Lung (tissue), 12 donors: ENCODE data around the gene UAP1L1. TPM values are rescaled to one million over a fixed set of nuclear protein-coding genes. Genes with fewer than 3 reads are reported as not detected.

Experiments
- ATAC-seq: fragments of 200-7000 bp; cut with Tn5 transposase; one replicate; pipeline ENCODE4 v1.9.1; 2020; ENCODE audit warnings: moderate number of reproducible peaks; ENCODE audit not compliant: insufficient read depth, low FRiP score
- DNase-seq, 3 donors: peaks; one replicate each; pipeline ENCODE4 v3.0.0-alpha.2; 2013 to 2017
- H3K27ac ChIP-seq, 2 donors: one replicate each; pipeline ENCODE4 v1.5.1; 2013; ENCODE audit warnings: mild to moderate bottlenecking in 2 of 2, moderate library complexity in 2 of 2, control low read depth in 1 of 2, inconsistent platforms in 1 of 2, low read depth in 1 of 2, low read length in 1 of 2
- H3K27me3 ChIP-seq, 3 donors: one replicate each; pipeline ENCODE4 v1.5.1; 2013; ENCODE audit warnings: low read length in 2 of 3; ENCODE audit not compliant: control insufficient read depth in 3 of 3, insufficient read depth in 3 of 3
- H3K36me3 ChIP-seq, 4 donors: one replicate each; pipeline ENCODE4 v1.5.1; 2013; ENCODE audit warnings: low read length in 4 of 4, mild to moderate bottlenecking in 1 of 4, moderate library complexity in 1 of 4; ENCODE audit not compliant: control insufficient read depth in 4 of 4, insufficient read depth in 4 of 4
- H3K4me1 ChIP-seq, 5 donors: one replicate each; pipeline ENCODE4 v1.5.1; 2013; ENCODE audit warnings: low read length in 5 of 5, mild to moderate bottlenecking in 2 of 5, moderate library complexity in 1 of 5; ENCODE audit not compliant: control insufficient read depth in 5 of 5, insufficient read depth in 5 of 5
- H3K4me3 ChIP-seq: one replicate; pipeline ENCODE4 v1.5.1; 2013; ENCODE audit warnings: mild to moderate bottlenecking, control low read depth, moderate library complexity
- H3K9ac ChIP-seq, 2 donors: one replicate each; pipeline ENCODE4 v1.5.1; 2013; ENCODE audit warnings: low read length in 2 of 2, control low read depth in 1 of 2; ENCODE audit not compliant: insufficient read depth in 1 of 2
- H3K9me3 ChIP-seq, 4 donors: one replicate each; pipeline ENCODE4 v1.5.1; 2013; ENCODE audit warnings: low read length in 3 of 4, mild to moderate bottlenecking in 1 of 4, moderate library complexity in 1 of 4; ENCODE audit not compliant: control insufficient read depth in 4 of 4, insufficient read depth in 3 of 4
- WGBS, 2 donors: extraction: QIAGEN DNeasy Blood & Tissue Kit; methylation state at CpG; one replicate each; pipeline ENCODE4 v1.1.7; 2013; 5-methylcytosine and 5-hydroxymethylcytosine counted together
- polyA plus RNA-seq, 2 donors: library from polyadenylated mRNA; stranded (reverse); fragments of 200-250 nt; gene quantifications; one replicate each; pipeline ENCODE4 v1.2.1, GENCODE V29; 2013
- total RNA-seq, 2 donors: library from RNA; depleted of rRNA in 1 of 2; stranded (reverse); fragments of >200 nt in 1 of 2; gene quantifications; one replicate each; pipeline ENCODE4 v1.2.1, GENCODE V29; 2014 to 2021
- TF ChIP-seq, protein P1 (sequence below): IDR thresholded peaks from 2 replicates; pipeline ENCODE4 v1.5.1; 2012; ENCODE audit warnings: mild to moderate bottlenecking; ENCODE audit errors: control extremely low read depth, extremely low read depth
- donor health status: control.
- donor health status: control.
- donor health status: Bipolar disorder and iron deficiency.
- donor health status: healthy.
- donor health status: DM: yes; HTN: yes; CAD: no.

Gene UAP1L1
- total and polyA plus RNA-seq, 4 donors, result 12.2 to 35.5 (median 17.1) TPM

DNA sequence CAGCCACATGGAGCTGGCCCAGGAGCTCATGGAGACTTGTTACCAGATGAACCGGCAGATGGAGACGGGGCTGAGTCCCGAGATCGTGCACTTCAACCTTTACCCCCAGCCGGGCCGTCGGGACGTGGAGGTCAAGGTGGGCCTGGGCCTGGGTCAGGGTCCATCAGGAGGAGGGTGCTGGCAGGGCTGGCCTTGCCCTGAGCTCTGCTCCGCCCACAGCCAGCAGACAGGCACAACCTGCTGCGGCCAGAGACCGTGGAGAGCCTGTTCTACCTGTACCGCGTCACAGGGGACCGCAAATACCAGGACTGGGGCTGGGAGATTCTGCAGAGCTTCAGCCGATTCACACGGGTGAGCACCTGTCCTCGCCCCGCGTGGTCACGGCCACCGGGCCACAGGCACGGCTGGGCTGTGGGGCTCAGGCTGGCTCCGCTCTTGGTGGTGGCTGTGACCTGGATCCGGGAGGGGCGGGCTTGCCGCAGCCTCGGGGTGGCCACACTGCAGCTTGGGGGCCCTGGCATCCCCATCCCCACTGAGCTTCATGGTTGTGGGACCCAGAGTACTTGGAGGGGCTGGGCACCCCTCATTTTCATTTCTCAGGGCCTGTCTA lies 30.1 kb downstream of the UAP1L1 start:
- Histone ChIP-seq H3K4me3 (no peak overlapping the region), H3K9ac (no peak overlapping the region), H3K27me3 (no peaks in the 10 kb centered on the region), H3K27ac (no peak overlapping the region), H3K36me3 (peaks cover 9 to 90% (median 24%) of the 10 kb centered on the region in 4 donors), H3K9me3 (peaks cover 0 to 2% (median 0%) of the 10 kb centered on the region in 4 donors), H3K4me1 (no peaks in the 10 kb centered on the region)
- DNase-seq (no peak), ATAC-seq (no peak)
- WGBS, 2 donors, result 93 to 96% methylated on average over 25 to 27 of the region's 27 CpGs
- TF ChIP-seq, protein P1, sequence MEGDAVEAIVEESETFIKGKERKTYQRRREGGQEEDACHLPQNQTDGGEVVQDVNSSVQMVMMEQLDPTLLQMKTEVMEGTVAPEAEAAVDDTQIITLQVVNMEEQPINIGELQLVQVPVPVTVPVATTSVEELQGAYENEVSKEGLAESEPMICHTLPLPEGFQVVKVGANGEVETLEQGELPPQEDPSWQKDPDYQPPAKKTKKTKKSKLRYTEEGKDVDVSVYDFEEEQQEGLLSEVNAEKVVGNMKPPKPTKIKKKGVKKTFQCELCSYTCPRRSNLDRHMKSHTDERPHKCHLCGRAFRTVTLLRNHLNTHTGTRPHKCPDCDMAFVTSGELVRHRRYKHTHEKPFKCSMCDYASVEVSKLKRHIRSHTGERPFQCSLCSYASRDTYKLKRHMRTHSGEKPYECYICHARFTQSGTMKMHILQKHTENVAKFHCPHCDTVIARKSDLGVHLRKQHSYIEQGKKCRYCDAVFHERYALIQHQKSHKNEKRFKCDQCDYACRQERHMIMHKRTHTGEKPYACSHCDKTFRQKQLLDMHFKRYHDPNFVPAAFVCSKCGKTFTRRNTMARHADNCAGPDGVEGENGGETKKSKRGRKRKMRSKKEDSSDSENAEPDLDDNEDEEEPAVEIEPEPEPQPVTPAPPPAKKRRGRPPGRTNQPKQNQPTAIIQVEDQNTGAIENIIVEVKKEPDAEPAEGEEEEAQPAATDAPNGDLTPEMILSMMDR, result no peak

DNA sequence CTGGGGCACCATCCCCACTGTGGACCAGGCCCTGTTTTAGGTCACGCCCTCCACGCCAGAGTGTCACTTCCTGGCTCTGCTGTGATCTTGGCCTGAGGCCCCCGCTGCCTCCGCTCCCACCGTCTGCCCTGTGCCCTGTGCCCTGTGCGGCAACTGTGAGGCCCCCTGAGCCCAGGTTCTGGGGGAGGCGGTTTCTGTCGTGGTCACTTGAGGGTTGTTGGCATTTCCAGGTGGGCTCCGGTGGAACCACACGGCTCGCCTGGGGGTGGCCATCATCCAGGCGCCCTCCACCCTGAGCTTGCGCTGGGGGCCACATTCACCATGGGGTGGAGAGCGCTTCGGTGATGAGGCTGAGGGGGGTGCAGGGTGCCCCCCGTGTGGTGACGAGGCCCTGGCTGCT lies 30.7 kb downstream of the UAP1L1 start:
- ATAC-seq (no peak), DNase-seq (no peak)
- WGBS, 2 donors, result 94 to 96% methylated on average over 17 of the region's 17 CpGs
- Histone ChIP-seq H3K27me3 (no peaks in the 10 kb centered on the region), H3K4me1 (no peaks in the 10 kb centered on the region), H3K9ac (no peak overlapping the region), H3K4me3 (no peak overlapping the region), H3K27ac (no peak overlapping the region), H3K9me3 (peaks cover 0 to 2% (median 0%) of the 10 kb centered on the region in 4 donors), H3K36me3 (peaks cover 7 to 90% (median 19%) of the 10 kb centered on the region in 4 donors)
- TF ChIP-seq, protein P1, result no peak

DNA sequence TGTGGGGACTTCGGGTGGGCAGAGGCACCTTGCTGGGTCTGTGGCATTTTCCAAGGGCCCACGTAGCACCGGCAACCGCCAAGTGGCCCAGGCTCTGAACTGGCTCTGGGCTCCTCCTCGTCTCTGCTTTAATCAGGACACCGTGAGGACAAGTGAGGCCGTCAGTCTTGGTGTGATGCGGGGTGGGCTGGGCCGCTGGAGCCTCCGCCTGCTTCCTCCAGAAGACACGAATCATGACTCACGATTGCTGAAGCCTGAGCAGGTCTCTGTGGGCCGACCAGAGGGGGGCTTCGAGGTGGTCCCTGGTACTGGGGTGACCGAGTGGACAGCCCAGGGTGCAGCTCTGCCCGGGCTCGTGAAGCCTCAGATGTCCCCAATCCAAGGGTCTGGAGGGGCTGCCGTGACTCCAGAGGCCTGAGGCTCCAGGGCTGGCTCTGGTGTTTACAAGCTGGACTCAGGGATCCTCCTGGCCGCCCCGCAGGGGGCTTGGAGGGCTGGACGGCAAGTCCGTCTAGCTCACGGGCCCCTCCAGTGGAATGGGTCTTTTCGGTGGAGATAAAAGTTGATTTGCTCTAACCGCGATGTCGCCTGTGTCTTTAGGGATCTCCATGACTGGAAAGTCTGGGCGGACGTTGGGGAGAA lies 31.4 kb downstream of the UAP1L1 start:
- Histone ChIP-seq H3K4me1 (peaks cover 0 to 3% (median 0%) of the 10 kb centered on the region in 5 donors), H3K4me3 (no peak overlapping the region), H3K9ac (no peak overlapping the region), H3K36me3 (peaks cover 2 to 86% (median 11%) of the 10 kb centered on the region in 4 donors), H3K27me3 (peaks cover 0 to 4% (median 2%) of the 10 kb centered on the region in 3 donors), H3K9me3 (peaks cover 0 to under 1% (median 0%) of the 10 kb centered on the region in 4 donors), H3K27ac (peak overlapping the region in 1 of 2 donors; percentile 16)
- 89 to 91% methylated on average over 29 of the region's 29 CpGs for WGBS, 2 donors
- ATAC-seq, result no peak
- TF ChIP-seq, protein P1, result no peak
- DNase-seq, result no peak
